HG02885 (cell line): ENCODE measurements around the gene RNU1-2.
"Not testable (repeated sequence)": the region's sequence is repeated elsewhere in the genome, so short reads cannot be mapped to it uniquely, and the experiment has no call there.

Experiments used
- ATAC-seq: cut with Tn5 transposase; IDR thresholded peaks from one replicate; pipeline ENCODE4 v1.9.1; 2021; ENCODE audit warnings: mild to moderate bottlenecking; ENCODE audit not compliant: unreplicated experiment, poor library complexity

RNU1-2 gene

DNA sequence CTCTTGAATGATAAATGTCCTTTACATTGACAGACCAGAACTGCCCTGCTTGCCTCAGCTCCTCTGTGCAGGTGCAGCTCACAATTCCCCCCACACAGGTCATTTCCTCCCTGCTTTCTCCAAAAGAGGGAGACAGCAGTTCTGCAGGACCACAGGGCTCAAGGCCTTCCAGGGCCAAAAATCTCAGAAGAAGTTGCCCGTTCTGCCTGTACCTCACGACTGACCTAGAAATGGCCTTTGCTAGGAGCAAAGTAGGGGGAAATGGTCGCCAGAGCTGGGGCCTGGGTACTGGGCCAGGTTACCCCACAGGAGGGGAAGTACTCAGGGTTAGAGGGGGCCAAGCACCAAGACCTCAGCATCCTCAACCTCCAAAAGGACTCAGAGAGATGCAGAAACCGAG lies 11.1 kb downstream of the RNU1-2 start:
- ATAC-seq, result no peak

DNA sequence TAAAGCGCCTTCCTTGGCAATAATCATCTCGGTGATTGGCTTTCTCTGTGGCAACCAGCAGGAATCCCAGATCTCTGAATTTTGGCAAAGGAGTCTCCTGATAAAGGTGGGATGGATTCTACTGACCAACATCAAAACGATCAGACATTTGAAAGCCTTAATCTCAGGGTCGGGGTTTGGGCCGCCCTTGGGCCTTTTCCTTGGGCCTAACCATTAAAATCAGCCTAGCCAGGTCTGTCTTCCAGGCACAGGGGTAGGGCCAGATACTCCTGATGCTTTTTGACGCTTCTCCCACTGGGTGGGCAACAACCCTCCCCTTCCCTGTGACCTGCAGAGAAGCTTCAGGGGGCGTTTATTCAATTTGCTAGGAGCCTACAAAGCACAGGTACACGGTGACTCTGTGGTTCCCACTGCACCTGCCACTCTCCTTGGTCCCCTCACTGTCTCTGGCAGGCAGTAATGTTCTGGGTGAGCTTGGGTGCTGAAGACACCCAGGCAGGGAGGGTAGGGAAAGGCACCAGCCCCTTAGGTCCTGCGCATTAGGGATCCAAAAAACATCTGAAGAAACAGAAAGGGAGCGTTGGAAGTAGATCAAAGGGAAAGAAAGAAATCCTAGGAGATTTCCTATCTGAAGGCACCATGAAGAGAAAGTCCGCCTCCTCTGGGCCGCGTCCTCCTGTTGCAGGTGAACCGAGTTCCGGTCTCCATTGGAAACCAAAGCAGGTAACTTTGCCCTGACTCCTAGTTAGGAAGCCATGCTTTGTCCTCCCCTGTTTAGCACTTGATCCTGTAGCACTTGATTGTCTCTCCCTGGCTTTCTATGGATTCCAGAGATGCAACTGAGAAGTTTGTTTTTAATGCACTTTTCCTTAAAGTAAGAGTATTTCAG lies 12.3 kb downstream of the RNU1-2 start:
- ATAC-seq, result no peak

DNA sequence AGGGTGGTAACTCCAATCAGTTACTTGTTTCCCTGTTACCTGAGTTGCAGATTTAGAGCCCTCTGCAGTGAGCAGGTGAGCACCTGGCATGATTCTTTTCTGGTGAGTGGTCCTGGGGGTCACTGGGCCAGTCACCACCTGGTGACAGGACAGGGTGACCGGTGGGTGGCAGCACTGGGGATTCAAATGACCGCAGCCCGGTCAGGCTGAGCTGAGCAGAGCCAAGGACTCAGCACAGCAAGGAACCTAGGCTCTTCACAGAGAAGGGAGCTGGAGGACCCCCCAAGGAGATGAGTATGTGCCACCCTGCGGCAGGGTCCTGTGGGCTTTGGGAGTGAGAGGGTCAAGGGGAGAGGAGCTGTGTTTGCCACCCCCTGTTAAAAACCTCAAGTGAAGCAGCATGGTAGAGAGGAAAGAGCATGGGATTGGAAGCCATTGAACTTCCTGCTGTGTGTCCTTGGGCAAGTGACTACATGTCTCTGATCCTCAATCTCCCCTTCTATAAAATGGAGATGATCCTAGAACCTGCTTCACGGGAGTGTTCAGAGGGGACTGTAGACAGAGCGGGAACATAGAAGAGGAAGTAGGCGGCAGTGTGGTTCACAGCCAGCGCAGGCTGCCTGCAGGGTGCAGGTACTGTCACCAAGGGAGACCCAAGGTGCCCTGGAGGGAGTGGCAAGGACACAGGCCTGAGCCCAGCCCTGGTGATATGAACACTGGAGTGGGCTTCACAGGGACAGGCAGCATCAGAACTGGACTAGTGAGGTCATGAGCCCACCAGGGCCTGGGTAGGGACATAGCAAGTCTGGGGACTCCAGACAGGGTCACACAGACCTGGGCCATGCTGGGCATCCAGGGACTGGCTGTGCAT lies 16.3 kb downstream of the RNU1-2 start:
- not testable (repeated sequence) for ATAC-seq

DNA sequence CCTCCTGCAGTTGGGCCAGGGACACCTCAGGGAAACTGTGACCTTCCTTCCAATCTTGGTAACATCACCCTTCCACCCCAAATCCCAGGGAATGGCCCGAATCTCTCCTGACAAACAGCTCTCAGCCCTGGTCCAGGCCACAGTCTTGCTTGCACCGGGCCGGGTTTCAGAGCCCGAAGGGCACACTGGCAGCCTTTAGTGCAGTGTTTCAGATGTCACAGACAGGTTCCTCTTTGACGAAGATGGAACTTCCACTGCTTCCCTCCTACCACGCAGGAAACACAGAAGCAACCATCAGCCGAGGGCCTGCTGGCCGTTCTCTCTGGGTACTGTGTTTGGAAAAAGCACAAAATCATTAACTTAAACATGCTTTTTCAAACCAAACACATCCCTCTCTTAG lies 17.0 kb downstream of the RNU1-2 start:
- ATAC-seq, result not testable (repeated sequence)

DNA sequence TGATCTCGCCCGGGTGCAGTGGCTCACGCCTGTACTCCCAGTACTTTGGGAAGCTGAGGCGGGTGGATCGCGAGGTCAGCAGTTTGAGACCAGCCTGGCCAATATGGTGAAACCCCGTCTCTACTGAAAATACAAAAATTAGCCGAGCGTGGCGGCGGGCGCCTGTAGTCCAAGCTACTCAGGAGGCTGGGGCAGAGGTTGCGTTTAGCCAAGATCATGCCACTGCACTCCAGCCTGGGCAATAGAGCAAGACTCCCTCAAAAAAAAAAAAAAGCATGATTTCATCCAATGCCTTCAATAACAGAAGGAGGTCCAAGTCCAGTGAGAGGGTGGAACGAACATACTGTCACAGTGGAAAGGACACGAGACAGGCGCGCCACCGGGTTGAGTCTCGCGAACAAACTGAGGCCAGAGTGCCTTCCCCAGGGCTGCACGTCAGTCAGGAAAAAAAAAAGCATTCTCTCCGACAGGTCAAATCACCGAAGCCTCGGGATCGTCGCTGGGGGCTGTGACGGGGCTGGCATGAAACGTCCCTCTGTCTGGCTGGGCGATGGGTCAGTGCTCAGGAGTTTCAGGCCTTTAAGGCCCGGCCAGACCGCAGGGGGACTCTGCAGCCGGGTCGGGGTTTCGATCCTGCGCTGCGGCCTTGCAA lies 17.5 kb downstream of the RNU1-2 start:
- ATAC-seq, result no peak

DNA sequence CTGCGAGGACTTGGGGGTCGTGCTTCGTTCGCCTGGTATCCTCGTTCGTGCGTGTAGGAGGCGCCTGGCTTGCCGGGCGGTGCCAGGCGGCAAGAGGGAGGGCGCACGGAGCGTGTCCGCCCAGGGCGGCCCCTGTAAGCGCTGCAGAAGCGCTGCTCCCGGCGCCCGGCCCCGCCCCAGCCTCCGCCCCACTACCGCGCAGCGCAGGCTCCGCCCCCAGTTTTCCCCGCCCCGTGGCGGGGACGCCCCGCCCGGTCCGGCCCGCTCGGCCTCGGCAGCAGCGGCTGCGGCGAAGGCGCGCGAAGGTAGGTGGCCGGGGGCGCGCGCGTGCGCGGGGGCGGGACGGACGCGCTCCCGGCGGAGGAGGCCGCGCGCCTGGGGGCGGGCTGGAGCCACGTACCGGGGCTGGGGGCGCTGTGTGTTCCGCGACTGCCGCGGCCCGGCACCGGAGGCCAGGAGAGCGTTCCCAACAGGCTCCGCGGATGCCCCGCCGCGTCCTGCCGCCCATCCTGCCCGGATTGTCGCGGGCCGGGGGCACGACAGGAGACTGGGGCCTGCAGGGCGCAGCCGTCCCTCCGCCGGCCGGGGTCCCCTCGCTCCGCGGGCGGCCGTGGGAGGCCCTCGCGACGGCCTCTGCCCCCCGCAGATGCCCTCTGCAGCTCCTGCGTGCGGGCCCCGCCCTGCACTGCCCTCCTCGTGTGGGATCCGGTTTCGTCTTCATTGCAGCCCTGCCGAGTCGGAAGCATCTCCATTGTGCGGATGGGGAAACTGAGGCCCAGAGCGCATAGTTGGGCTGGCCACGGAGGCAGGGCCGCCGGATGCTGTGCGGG lies 18.3 kb downstream of the RNU1-2 start:
- ATAC-seq, result peak; percentile 88

DNA sequence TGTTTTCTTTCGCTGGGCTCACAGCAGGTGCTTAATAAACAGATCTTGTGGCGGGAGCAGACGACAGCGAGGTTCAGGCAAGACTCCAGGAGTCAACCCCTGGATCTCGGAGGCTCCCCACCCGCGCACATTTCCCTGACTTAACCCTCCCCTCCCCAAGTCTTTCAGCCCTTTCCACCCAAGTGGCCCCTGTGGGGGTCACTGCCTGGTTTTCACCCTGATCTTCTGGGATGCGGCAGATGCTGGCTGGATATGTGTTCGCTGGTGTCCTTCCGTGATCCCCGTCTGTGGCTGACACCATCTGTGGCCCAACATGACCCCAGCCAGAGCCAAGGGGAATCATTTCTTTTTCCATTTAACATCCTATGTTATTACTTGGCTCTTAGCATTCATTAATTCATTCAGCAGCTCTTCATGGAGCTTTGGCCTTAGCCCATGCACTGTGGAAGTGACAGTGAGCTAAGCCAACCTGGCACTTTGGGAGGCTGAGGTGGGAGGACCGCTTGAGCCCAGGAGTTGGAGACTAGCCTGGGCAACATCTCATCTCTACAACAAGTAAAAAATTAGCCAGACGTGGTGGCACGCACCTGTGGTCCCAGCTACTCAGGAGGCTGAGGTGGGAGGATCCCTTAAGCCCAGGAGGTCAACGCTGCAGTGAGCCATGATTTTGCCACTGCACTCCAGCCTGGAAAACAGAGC lies 19.3 kb downstream of the RNU1-2 start:
- not testable (repeated sequence) for ATAC-seq

DNA sequence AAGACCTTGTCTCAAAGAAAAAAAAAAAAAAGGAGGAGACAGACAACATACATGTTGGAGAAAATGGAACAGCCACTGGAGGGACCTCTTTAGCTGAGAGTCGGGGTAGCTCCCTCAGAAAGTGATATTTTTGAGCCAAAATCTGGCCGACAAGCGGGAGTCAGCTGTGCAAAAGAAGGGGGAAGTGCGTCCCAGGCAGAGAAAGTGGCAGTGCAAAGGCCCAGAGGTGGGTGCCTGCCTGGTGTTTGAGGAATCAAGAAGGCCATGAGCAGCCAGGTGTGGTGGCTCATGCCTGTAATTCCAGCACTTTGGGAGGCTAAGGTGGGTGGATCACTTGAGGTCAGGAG lies 19.8 kb downstream of the RNU1-2 start:
- ATAC-seq, result no peak

DNA sequence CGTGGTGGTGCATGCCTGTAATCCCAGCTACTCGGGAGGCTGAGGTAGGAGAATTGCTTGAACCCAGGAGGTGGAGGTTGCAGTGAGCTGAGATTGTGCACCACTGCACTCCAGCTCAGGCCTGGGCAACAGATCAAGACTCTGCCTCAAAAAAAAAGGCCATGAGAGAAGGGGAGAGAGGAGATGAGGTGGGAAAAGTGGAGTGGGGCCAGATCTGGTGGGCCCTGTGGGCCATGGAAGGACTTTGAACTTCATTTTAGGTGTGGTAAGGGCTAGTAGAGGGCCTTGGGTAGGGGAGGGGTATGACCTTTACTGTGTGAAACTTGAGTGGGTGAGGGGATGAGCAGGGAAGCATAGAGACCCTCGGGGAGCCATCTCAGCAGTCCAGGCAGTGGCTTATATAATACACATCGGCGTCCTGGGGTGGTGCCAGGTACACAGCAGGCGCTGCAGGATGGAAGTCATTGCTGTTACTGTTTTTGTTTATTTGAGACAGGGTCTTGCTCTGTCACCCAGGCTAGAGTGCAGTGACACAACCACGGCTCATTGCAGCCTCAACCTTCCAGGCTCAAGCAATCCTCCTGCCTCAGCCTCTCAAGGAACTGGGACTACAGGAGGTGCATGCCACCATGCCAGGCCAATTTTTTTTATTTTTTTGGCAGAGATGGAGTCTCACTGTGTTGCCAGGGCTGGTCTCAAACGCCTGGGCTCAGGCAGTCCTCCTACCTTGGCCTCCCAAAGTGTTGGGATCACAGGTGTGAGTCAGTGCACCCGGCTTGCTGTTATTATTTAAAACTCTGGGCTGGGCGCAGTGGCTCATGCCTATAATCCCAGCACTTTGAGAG lies 20.5 kb downstream of the RNU1-2 start:
- not testable (repeated sequence) for ATAC-seq

DNA sequence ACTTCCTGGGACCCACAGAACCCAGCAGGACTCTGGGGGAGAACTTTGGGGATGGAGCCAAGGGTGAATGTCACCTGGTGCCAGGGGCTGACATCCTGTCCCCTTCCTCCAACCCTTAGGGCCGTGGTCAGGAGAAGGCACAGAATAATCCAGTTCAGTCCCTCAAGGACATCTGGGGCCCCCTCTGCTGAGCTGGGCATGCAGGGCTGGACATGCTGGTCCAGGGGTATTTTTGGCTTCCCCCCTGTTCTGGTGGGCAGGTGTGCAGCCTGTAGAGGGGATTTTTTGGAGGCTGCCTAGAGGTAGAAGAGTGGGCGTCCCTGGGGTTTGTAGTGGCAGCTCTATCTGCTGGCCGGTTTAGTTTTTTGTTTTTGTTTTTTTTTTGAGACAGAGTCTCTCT lies 22.6 kb downstream of the RNU1-2 start:
- no peak for ATAC-seq

DNA sequence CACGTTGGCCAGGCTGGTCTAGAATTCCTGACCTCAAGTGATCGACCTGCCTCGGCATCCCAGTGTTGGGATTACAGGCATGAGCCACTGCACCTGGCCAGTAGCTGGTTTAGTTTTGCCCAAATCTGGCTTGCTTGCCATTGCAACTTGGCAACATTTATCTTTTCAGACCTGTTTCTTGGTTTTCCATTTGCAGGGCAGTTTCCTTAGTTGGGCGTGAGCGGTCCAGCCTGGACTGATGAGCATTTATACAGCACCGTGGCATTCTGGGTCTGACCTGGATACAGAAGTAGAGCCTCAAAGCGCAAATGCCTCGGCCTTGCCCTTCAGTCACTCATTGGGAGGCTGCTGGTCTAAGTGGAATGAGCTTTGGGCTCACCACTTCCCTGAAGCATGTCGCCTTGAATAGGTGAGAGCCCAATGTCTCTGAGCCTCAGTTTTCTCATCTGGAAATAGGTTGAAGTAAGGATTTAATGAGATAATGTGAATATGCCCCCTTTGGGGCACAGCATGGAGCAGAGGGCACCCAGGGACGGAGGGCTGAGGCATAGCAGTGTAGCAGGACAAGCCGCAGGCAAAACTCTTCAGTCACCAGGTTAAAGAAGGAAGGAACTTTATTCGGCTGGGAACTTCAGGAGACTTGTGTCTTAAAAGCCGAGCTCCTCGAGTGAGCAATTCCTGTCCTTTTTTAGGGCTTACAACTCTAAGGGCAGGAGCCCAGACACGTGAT lies 23.3 kb downstream of the RNU1-2 start:
- ATAC-seq, result not testable (repeated sequence)

DNA sequence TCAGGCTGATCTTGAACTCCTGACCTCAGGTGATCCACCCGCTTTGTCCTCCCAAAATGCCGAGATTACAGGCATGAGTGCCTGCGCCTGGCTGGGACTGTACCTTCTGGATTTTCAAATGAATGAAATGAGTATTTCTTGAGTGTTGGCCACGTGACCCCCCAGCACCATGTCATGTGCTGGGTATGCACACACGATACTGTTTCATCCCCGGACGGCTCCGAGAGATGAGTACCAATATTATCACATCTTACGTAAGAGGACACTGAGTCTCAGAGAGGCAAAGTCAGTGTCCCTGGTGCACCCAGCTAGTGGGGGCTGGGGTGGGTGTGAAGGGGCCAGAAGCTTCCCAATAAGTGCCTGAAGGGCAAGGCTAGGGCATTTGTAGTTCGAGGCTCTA lies 25.2 kb downstream of the RNU1-2 start:
- no peak for ATAC-seq

DNA sequence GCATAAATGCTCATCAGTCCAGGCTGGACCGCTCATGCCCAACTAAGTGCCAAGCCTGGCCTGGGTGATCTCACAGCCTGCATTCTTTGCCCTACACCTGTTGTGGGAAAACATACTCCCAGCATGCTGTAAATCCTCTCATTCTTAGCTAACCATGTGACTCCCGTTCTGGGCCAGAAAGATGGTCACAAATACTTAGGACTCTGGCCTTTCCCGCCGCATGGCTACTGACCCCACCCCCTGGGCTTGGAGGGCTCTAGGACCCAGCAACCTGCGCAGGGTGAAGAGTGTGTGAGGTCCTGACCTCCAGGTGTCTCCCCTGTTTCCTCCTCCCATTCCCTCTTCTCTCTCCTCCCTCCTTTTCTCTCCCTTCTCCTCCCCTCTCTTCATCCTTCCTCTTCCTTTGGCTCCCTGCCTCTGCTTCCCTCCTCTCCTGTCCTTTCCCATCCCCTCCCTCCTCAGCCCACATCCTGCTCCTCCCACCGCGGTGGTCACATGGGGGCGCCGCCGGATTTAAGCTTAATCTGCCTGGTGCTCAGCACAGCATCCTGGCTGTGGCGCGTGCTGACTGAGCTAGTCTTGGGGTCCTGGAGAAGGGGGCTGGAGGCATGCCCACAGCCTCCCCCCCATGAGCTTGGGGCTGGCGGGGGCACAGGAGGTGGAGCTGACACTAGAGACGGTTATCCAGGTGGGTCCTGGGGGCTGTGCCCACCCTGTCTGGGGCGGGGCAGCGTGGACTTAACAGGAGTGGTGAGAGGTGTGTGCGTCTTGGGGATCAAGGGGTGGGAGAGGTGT lies 25.8 kb downstream of the RNU1-2 start, which contains the start of gene CROCC:
CROCC (plus strand) TSS at position 541 of the 795 bp plus-strand sequence; CDS start at position 629, 88 bp downstream.
- ATAC-seq, result no peak

DNA sequence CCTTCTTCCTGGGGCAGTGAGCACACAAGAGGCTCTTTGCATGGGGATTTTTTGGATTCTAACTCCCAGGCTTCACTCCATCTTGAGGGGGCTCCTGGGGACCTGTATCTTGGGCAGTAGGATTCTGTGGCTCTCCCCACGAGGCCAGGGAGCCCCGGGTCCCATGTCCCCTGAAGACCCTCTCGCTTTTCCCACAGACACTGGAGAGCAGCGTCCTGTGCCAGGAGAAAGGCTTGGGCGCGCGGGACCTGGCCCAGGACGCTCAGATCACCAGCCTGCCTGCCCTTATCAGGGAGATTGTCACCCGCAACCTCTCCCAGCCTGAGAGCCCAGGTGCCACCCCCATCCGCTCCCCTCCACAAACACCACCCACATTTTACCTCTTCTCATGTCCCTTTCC lies 26.7 kb downstream of the RNU1-2 start:
- ATAC-seq, result no peak

DNA sequence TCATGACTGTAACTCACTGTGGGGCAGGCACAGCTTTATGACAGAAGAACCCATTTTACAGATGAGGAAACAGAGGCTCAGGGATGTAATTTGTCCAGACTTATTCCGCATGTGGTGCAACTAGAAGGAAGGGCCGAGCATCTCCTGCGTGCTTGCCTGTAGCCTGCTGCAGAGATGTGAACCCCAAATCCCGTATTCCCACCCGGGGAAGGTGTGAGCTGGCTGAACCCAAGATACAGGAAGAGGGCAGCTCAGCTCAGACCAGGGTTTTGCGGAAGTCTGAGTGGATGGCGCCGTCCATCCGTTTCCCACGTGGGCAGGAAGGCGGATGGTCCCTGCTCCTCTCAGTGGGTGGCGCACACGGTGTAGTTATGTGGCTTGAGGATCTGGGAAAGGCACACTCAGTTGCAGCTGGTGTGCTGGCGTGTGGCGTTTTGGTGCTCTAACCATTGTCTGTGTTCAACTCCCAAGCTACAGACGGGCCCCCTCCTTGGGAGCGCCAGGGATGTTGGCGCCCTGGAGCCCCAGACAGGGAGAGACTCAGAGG lies 27.2 kb downstream of the RNU1-2 start:
- ATAC-seq, result no peak

DNA sequence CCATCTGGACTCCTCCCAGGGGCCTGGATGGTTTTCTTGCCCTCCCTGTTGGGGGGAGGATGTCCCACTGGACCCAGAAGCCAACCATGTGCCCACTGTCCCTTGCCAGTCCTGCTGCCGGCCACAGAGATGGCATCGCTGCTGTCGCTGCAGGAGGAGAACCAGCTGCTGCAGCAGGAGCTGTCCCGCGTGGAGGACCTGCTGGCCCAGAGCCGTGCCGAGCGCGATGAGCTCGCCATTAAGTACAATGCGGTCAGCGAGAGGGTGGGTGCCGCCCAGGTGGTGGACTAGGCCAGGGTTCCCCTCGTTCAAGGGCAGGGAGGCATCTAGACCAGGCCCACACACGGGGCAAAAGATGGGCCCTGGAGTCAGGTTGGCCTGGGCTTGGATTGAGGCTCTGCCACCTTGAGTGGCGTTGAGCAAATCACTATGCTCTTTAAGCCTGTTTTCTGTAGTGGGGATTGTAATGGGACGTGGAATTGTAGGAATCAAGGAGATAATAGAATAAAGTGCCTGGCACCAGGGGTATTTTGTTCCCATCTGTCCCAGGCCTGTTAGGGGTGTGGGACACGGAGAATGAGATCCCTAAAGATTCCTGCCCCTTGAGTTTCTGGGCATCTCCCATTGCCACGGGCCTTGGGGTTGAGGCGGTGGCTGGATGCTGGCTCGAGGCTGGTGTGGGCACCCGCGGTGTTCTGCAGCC lies 28.6 kb downstream of the RNU1-2 start:
- ATAC-seq, result no peak
